ENCODE data around the gene CEP290.
A peak's percentile ranks its signal among the peaks of the same experiment; 100 is the strongest.

The CEP290 gene

DNA sequence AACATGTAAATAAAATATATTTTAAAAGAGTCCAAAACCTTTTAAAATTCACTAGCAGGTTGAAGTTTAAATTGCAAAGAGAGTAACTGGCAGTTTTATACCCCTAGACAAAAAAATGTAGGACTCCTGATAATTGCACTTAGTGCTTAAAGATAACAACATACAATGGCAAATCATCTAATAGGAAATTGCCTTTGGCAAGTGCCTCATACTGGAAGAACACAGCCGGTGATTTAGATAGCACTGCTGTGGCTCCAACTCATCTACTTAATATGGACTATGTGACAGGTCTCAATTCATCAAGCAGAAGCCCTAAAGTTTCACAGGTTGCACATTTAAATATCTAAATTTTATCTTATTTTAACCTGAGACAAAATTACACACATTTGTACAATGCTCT, 126.1 kb downstream of the CEP290 start:
- Histone ChIP-seq H2BK15ac (ENCODE audit: low read length) (no peak overlapping the region), H3K9me3 (replicated peaks in 1 of 2; ENCODE audit: control insufficient read depth in 2 of 2, insufficient read depth in 1 of 2, low read depth in 1 of 2, low read length in 2 of 2) (no peaks in the 10 kb centered on the region), H4K91ac (ENCODE audit: low read depth, low read length, poor library complexity) (no peak overlapping the region), H3K27me3 (ENCODE audit: control insufficient read depth in 3 of 3, insufficient read depth in 3 of 3, low read depth in 1 of 3, low read length in 3 of 3) (no peaks in the 10 kb centered on the region), H4K8ac (ENCODE audit: low read depth, low read length) (no peak overlapping the region), H3K4me2 (ENCODE audit: insufficient read depth, low read length, poor library complexity, severe bottlenecking) (no peak overlapping the region), H3K4me3 (ENCODE audit: low read length in 2 of 2) (no peak overlapping the region), H3K4ac (ENCODE audit: low read length) (no peak overlapping the region), H2BK5ac (ENCODE audit: low read length) (no peak overlapping the region), H2AK5ac (ENCODE audit: low read depth, low read length) (no peak overlapping the region), H3K4me1 (ENCODE audit: control insufficient read depth in 2 of 2, insufficient read depth in 1 of 2, low read depth in 1 of 2, low read length in 2 of 2) (no peaks in the 10 kb centered on the region), H2BK120ac (ENCODE audit: low read depth, low read length) (no peak overlapping the region), H2AFZ (ENCODE audit: low read length) (no peak overlapping the region), H3K14ac (ENCODE audit: low read length) (no peak overlapping the region), H3K79me1 (ENCODE audit: low read depth, low read length) (no peaks in the 10 kb centered on the region), H3K9ac (ENCODE audit: low read depth, low read length, poor library complexity) (no peak overlapping the region), H3K18ac (ENCODE audit: low read length) (no peak overlapping the region), H3K23ac (ENCODE audit: low read depth, low read length, poor library complexity) (no peak overlapping the region), H2BK12ac (ENCODE audit: low read length) (no peak overlapping the region), H3K36me3 (replicated peaks in 1 of 2; ENCODE audit: control insufficient read depth in 2 of 2, insufficient read depth in 2 of 2, low read length in 2 of 2) (no peaks in the 10 kb centered on the region), H3K27ac (replicated peaks; ENCODE audit: low read length) (no peak overlapping the region)
- no CpG with 5 or more reads among the region's 1 CpG for WGBS, 2 donors (ENCODE audit: extremely low coverage in 2 of 2, insufficient read length in 2 of 2, insufficient replicate concordance in 1 of 2)
- DNase-seq (ENCODE audit: low spot score) = no peak

DNA sequence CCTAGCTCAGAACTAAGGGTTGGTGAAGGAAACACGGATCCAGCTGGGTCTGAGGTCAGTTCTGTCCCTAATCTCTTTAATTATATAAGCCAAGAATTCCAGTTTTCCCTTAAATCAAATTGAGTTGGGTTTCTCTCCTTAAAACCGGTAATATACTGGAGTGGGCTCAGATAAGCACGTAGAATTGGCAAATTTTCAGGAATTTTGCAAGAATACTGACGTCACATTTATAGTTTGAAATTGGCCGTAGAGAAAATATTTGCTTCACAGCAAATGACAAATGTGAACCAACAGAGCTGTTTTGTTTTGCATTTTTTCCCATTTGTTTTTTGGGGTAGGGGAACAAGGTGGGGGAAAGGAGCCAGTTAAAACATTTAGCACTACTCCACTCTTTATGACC, 130.1 kb downstream of the CEP290 start:
- no peak overlapping the region for H4K8ac ChIP-seq (ENCODE audit: low read depth, low read length)
- H3K36me3 ChIP-seq (replicated peaks in 1 of 2; ENCODE audit: control insufficient read depth in 2 of 2, insufficient read depth in 2 of 2, low read length in 2 of 2) = no peaks in the 10 kb centered on the region
- H3K9me3 ChIP-seq (replicated peaks in 1 of 2; ENCODE audit: control insufficient read depth in 2 of 2, insufficient read depth in 1 of 2, low read depth in 1 of 2, low read length in 2 of 2) = no peaks in the 10 kb centered on the region
- H3K18ac ChIP-seq (ENCODE audit: low read length) = no peak overlapping the region
- no peaks in the 10 kb centered on the region for H3K27me3 ChIP-seq (ENCODE audit: control insufficient read depth in 3 of 3, insufficient read depth in 3 of 3, low read depth in 1 of 3, low read length in 3 of 3)
- H3K27ac ChIP-seq (replicated peaks; ENCODE audit: low read length) = no peak overlapping the region
- no peak overlapping the region for H3K9ac ChIP-seq (ENCODE audit: low read depth, low read length, poor library complexity)
- H2AFZ ChIP-seq (ENCODE audit: low read length) = no peak overlapping the region
- no peak overlapping the region for H3K23ac ChIP-seq (ENCODE audit: low read depth, low read length, poor library complexity)
- no peak overlapping the region for H2BK120ac ChIP-seq (ENCODE audit: low read depth, low read length)
- H2BK5ac ChIP-seq (ENCODE audit: low read length) = no peak overlapping the region
- no peak overlapping the region for H3K14ac ChIP-seq (ENCODE audit: low read length)
- H2BK15ac ChIP-seq (ENCODE audit: low read length) = no peak overlapping the region
- H3K79me1 ChIP-seq (ENCODE audit: low read depth, low read length) = no peaks in the 10 kb centered on the region
- no peak overlapping the region for H2AK5ac ChIP-seq (ENCODE audit: low read depth, low read length)
- H4K91ac ChIP-seq (ENCODE audit: low read depth, low read length, poor library complexity) = no peak overlapping the region
- no peaks in the 10 kb centered on the region for H3K4me1 ChIP-seq (ENCODE audit: control insufficient read depth in 2 of 2, insufficient read depth in 1 of 2, low read depth in 1 of 2, low read length in 2 of 2)
- DNase-seq (ENCODE audit: low spot score) = no peak
- H3K4ac ChIP-seq (ENCODE audit: low read length) = no peak overlapping the region
- no peak overlapping the region for H2BK12ac ChIP-seq (ENCODE audit: low read length)
- no peak overlapping the region for H3K4me2 ChIP-seq (ENCODE audit: insufficient read depth, low read length, poor library complexity, severe bottlenecking)
- H3K4me3 ChIP-seq (ENCODE audit: low read length in 2 of 2) = no peak overlapping the region
- WGBS, 2 donors (ENCODE audit: extremely low coverage in 2 of 2, insufficient read length in 2 of 2, insufficient replicate concordance in 1 of 2) = no CpG with 5 or more reads among the region's 5 CpGs

DNA sequence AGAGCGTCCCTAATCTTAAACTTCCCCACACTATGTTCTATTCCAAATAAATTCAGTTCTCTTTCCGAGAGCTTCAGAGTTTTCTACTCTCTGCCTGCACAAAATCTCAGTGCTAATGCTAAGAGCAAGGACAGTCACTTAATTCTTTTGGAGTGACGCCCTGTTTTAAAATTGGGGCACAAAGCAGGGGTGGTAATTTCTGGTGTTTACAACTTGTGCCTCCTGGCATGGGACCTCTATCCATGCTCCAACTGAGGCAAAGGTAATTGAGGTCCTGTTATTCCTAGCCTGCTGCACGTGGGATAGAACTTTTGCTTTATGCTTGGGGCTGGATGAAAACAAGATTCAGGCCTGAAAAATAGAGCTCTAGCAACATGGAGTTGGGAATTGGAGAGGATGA, 135.5 kb downstream of the CEP290 start:
- Histone ChIP-seq H3K23ac (ENCODE audit: low read depth, low read length, poor library complexity) (no peak overlapping the region), H2AFZ (ENCODE audit: low read length) (no peak overlapping the region), H3K36me3 (replicated peaks in 1 of 2; ENCODE audit: control insufficient read depth in 2 of 2, insufficient read depth in 2 of 2, low read length in 2 of 2) (no peaks in the 10 kb centered on the region), H3K79me1 (ENCODE audit: low read depth, low read length) (no peaks in the 10 kb centered on the region), H3K4me1 (ENCODE audit: control insufficient read depth in 2 of 2, insufficient read depth in 1 of 2, low read depth in 1 of 2, low read length in 2 of 2) (peaks cover 0 to 4% of the 10 kb centered on the region in 2 donors), H3K27me3 (ENCODE audit: control insufficient read depth in 3 of 3, insufficient read depth in 3 of 3, low read depth in 1 of 3, low read length in 3 of 3) (no peaks in the 10 kb centered on the region), H3K4me2 (ENCODE audit: insufficient read depth, low read length, poor library complexity, severe bottlenecking) (no peak overlapping the region), H2BK12ac (ENCODE audit: low read length) (peak overlapping the region; percentile 34), H3K18ac (ENCODE audit: low read length) (no peak overlapping the region), H4K8ac (ENCODE audit: low read depth, low read length) (no peak overlapping the region), H2BK15ac (ENCODE audit: low read length) (no peak overlapping the region), H3K4ac (ENCODE audit: low read length) (no peak overlapping the region), H2BK120ac (ENCODE audit: low read depth, low read length) (no peak overlapping the region), H2BK5ac (ENCODE audit: low read length) (no peak overlapping the region), H3K9me3 (replicated peaks in 1 of 2; ENCODE audit: control insufficient read depth in 2 of 2, insufficient read depth in 1 of 2, low read depth in 1 of 2, low read length in 2 of 2) (no peaks in the 10 kb centered on the region), H3K9ac (ENCODE audit: low read depth, low read length, poor library complexity) (no peak overlapping the region), H3K4me3 (ENCODE audit: low read length in 2 of 2) (no peak overlapping the region), H2AK5ac (ENCODE audit: low read depth, low read length) (no peak overlapping the region), H3K14ac (ENCODE audit: low read length) (no peak overlapping the region), H3K27ac (replicated peaks; ENCODE audit: low read length) (no peak overlapping the region), H4K91ac (ENCODE audit: low read depth, low read length, poor library complexity) (no peak overlapping the region)
- WGBS, 2 donors (ENCODE audit: extremely low coverage in 2 of 2, insufficient read length in 2 of 2, insufficient replicate concordance in 1 of 2) = no CpG with 5 or more reads among the region's 4 CpGs
- DNase-seq (ENCODE audit: low spot score) = no peak

DNA sequence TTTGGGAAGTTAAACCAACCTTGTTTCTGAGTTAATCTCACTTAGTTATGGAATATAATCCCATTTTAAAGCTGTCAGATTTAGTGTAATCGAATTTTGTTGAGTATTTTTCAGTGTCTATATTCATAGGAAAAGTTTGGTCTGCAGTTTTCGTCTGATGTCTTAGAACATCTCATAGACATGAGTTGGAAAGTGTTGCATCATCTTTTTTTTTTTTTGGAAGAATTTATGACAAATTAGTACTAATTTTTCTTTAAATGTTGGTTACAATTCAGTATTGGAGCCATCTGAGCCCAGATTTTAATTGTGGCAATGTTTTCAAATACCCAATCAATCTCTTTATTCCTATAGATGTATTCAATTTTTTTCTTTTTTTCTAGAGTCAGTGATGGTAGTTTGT, 140.6 kb downstream of the CEP290 start:
- H3K23ac ChIP-seq (ENCODE audit: low read depth, low read length, poor library complexity) = no peak overlapping the region
- no peak overlapping the region for H4K8ac ChIP-seq (ENCODE audit: low read depth, low read length)
- no peak overlapping the region for H2BK120ac ChIP-seq (ENCODE audit: low read depth, low read length)
- no peak overlapping the region for H2BK15ac ChIP-seq (ENCODE audit: low read length)
- no peak overlapping the region for H3K14ac ChIP-seq (ENCODE audit: low read length)
- H3K4me3 ChIP-seq (ENCODE audit: low read length in 2 of 2) = no peak overlapping the region
- H3K18ac ChIP-seq (ENCODE audit: low read length) = no peak overlapping the region
- H3K27ac ChIP-seq (replicated peaks; ENCODE audit: low read length) = no peak overlapping the region
- no peak overlapping the region for H3K4me2 ChIP-seq (ENCODE audit: insufficient read depth, low read length, poor library complexity, severe bottlenecking)
- no peak for DNase-seq (ENCODE audit: low spot score)
- no peak overlapping the region for H3K4ac ChIP-seq (ENCODE audit: low read length)
- no peaks in the 10 kb centered on the region for H3K79me1 ChIP-seq (ENCODE audit: low read depth, low read length)
- H3K9ac ChIP-seq (ENCODE audit: low read depth, low read length, poor library complexity) = no peak overlapping the region
- no peak overlapping the region for H2BK12ac ChIP-seq (ENCODE audit: low read length)
- H3K9me3 ChIP-seq (replicated peaks in 1 of 2; ENCODE audit: control insufficient read depth in 2 of 2, insufficient read depth in 1 of 2, low read depth in 1 of 2, low read length in 2 of 2) = no peaks in the 10 kb centered on the region
- no peak overlapping the region for H2BK5ac ChIP-seq (ENCODE audit: low read length)
- H2AFZ ChIP-seq (ENCODE audit: low read length) = no peak overlapping the region
- no peak overlapping the region for H4K91ac ChIP-seq (ENCODE audit: low read depth, low read length, poor library complexity)
- peaks cover 0 to 4% of the 10 kb centered on the region in 2 donors for H3K4me1 ChIP-seq (ENCODE audit: control insufficient read depth in 2 of 2, insufficient read depth in 1 of 2, low read depth in 1 of 2, low read length in 2 of 2)
- H3K36me3 ChIP-seq (replicated peaks in 1 of 2; ENCODE audit: control insufficient read depth in 2 of 2, insufficient read depth in 2 of 2, low read length in 2 of 2) = no peaks in the 10 kb centered on the region
- no CpG with 5 or more reads among the region's 2 CpGs for WGBS, 2 donors (ENCODE audit: extremely low coverage in 2 of 2, insufficient read length in 2 of 2, insufficient replicate concordance in 1 of 2)
- H2AK5ac ChIP-seq (ENCODE audit: low read depth, low read length) = no peak overlapping the region
- H3K27me3 ChIP-seq (ENCODE audit: control insufficient read depth in 3 of 3, insufficient read depth in 3 of 3, low read depth in 1 of 3, low read length in 3 of 3) = no peaks in the 10 kb centered on the region

All from neuronal stem cell (in vitro differentiated cells).